Lower leg skin (tissue), 4 donors: Measurements from ENCODE around the gene BLM. TPM values are rescaled to one million over a fixed set of nuclear protein-coding genes. Genes with fewer than 3 reads are reported as not detected.
A peak's percentile ranks its signal among the peaks of the same experiment; 100 is the strongest.

Source experiments
- DNase-seq, 2 donors: peaks; one replicate each; pipeline ENCODE4 v3.0.0-alpha.2; 2019; ENCODE audit warnings: low spot score in 2 of 2
- H3K4me3 ChIP-seq: fragments of 200-600 bp; sonication (generic); 2 replicates; pipeline ENCODE4 v1.5.1; 2017; ENCODE audit warnings: mild to moderate bottlenecking, low read depth; ENCODE audit not compliant: poor library complexity, severe bottlenecking
- CTCF ChIP-seq, 3 donors: fragments of 450-650 bp; IDR thresholded peaks; one replicate each; pipeline ENCODE4 v1.5.1; 2016; ENCODE audit warnings: antibody characterized with exemption in 3 of 3, mild to moderate bottlenecking in 3 of 3, moderate library complexity in 2 of 3
- POLR2A ChIP-seq, 2 donors: fragments of 450-650 bp; IDR thresholded peaks; one replicate each; pipeline ENCODE4 v1.6.1; 2016 to 2017; ENCODE audit warnings: antibody characterized with exemption in 2 of 2, mild to moderate bottlenecking in 1 of 2, moderate library complexity in 1 of 2
- WGBS, 2 donors: methylation state at CpG; one replicate each; pipeline ENCODE4 v1.1.5; 2018; 5-methylcytosine and 5-hydroxymethylcytosine counted together
- intact Hi-C: fragments of 100-400 bp; cut with DNase I; formaldehyde crosslinking; loops from one replicate; pipeline ENCODE4 v1.15.0; 2023; ENCODE audit warnings: low total_unique reads
- total RNA-seq, 4 donors: library from RNA; depleted of rRNA; stranded (reverse); fragments of >200 nt; gene quantifications; one replicate each; pipeline ENCODE4 v1.1.0, GENCODE V29; 2016

BLM gene
- total RNA-seq, 4 donors from 2014 or later, result 0.30 to 2.0 (median 0.45) TPM

- TF ChIP-seq CTCF (IDR thresholded peaks at IDR 0.05) (no peak), POLR2A (IDR thresholded peaks at IDR 0.05) (no peak)
- intact Hi-C loops, result no loop called here
- no peak for DNase-seq
- H3K4me3 ChIP-seq, result no peak overlapping the region
- whole genome bisulfite sequencing, 2 donors, result 54 to 61% methylated on average over 2 of the region's 2 CpGs
Observed at GRCh38 chr15:90690585-90690984, 26.6 kb upstream of the BLM start.

- H3K4me3 ChIP-seq, result no peak overlapping the region
- TF ChIP-seq POLR2A (IDR thresholded peaks at IDR 0.05), result no peak
- TF ChIP-seq CTCF (IDR thresholded peaks at IDR 0.05), result no peak
- 89 to 94% methylated on average over 4 of the region's 4 CpGs for WGBS, 2 donors
- DNase-seq, result peak in 1 of 2 donors; percentile 21
- intact Hi-C loops, result no loop called here
Observed at GRCh38 chr15:90691369-90691768, 25.8 kb upstream of the BLM start.

- TF ChIP-seq POLR2A (IDR thresholded peaks at IDR 0.05) (no peak), CTCF (IDR thresholded peaks at IDR 0.05) (no peak)
- no peak for DNase-seq
- no peak overlapping the region for H3K4me3 ChIP-seq
- WGBS, 2 donors, result 83 to 87% methylated on average over 4 of the region's 4 CpGs
- intact Hi-C loops, result no loop called here
Observed at GRCh38 chr15:90691982-90692773, 25.0 kb upstream of the BLM start.

GRCh38 chr15:90694987-90695386 lies 22.2 kb upstream of the BLM start:
- intact Hi-C loops, result no loop called here
- DNase-seq, result no peak
- H3K4me3 ChIP-seq, result no peak overlapping the region
- no peak for TF ChIP-seq CTCF (IDR thresholded peaks at IDR 0.05)
- no peak for TF ChIP-seq POLR2A (IDR thresholded peaks at IDR 0.05)

GRCh38 chr15:90697175-90697574 lies 20.0 kb upstream of the BLM start:
- intact Hi-C loops, result no loop called here
- no peak overlapping the region for H3K4me3 ChIP-seq
- no peak for TF ChIP-seq CTCF (IDR thresholded peaks at IDR 0.05)
- TF ChIP-seq POLR2A (IDR thresholded peaks at IDR 0.05), result no peak
- DNase-seq, result peak in 1 of 2 donors; percentile 52
- 100% methylated on average over 1 of the region's 1 CpG for WGBS, 2 donors

GRCh38 chr15:90698629-90699028 lies 18.5 kb upstream of the BLM start:
- TF ChIP-seq CTCF (IDR thresholded peaks at IDR 0.05), result no peak
- no peak for TF ChIP-seq POLR2A (IDR thresholded peaks at IDR 0.05)
- DNase-seq, result peak in 1 of 2 donors; percentile 20
- H3K4me3 ChIP-seq, result no peak overlapping the region
- intact Hi-C loops, result no loop called here
- WGBS, 2 donors, result 90 to 98% methylated on average over 3 of the region's 3 CpGs
